DMS 273 (cell line): ENCODE data around the gene SLC12A7.

ENCODE experiments used
- DNase-seq: peaks from one replicate; lab custom pipeline; 2025; ENCODE audit not compliant: unreplicated experiment; lab: John Stamatoyannopoulos, UW

Gene SLC12A7

DNA sequence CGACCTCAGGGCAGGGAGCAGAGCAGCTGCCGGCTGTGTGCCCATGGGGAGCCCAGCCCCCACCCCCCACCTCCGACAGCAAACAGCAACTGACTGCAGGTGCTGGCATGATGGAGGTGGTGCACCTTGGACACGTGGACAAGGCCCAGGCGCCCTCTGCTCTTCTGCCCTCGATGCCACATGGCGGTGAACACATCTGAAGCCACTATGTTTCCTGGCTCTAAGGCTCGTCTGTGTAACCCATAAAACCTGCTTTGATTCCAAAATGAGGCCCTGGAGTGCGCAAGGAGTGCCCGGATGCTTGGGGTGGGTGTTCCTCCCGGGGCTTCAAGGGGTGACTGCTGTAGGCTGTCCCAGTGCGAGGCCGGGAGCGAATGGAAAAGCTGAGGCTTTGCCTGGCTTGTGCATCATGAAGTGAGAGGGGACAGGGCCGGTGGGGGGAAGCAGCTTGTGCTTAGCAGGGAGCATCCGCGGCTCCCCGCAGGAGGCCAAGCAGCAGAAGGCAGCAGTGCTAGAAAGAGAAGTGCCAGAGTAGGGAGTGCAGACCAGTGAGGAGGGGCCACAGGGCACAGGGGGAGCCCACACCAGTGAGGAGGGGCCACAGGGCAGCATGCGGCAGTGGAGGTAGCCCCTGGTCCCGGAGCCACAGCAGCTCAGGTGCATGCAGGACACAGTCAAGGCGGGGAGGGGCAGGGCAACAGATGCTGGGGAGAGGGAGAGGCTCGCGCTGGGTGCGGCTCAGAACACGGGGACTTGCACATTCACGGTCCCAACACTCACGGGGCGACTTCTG lies 73.2 kb downstream of the SLC12A7 start:
- DNase-seq = no peak

DNA sequence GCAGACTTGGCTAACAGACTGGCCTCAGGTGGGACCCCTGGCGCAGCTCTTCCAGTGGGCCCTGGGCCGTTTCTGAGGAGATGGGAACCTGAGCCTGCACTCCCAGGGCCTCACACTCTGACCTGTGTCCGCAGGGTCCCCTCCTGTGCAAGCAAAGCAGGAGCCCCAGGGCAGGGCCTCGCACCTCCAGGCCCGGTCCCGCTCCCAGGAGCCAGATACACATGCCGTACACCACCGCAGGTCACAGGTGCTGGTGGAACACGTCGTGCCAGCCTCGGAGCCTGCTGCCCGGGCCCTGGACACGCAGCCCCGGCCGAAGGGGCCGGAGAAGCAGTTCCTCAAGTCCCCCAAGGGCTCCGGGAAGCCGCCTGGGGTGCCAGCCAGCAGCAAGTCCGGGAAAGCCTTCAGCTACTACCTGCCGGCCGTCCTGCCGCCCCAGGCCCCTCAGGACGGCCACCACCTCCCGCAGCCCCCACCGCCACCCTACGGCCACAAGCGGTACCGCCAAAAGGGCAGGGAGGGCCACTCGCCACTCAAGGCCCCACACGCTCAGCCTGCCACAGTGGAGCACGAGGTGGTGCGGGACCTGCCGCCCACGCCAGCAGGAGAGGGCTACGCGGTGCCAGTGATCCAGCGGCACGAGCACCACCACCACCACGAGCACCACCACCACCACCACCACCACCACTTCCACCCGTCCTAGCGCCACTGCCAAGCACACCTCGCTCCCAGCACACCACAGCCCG lies 74.0 kb downstream of the SLC12A7 start:
- DNase-seq = no peak

DNA sequence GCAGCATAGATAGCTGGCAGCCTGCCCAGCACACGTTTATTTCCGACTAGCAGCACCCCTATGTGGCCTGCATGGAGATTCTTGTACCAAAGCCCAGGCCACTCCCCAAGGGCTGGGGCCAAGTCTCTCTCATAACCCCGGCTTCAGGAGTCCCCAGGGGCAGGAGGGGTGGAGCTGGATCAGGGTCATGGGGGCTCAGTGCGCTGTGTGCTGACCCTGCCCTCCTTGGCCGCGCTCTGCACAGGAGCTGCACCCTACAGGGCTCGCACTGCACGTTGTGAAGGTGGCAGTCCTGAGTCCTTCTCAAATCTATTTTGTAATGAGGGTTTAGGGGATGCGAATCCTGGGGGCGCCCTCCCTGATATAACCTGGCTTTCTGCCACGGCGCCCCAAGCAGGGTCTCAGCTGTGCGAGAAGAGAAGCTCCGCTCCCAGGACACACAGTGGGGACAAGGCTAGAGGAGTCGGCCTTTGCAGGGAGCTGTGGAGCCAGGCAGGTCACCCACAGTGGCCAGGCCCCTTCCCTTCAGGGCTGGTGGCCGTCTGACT lies 74.7 kb downstream of the SLC12A7 start:
- DNase-seq = peak; percentile 32

DNA sequence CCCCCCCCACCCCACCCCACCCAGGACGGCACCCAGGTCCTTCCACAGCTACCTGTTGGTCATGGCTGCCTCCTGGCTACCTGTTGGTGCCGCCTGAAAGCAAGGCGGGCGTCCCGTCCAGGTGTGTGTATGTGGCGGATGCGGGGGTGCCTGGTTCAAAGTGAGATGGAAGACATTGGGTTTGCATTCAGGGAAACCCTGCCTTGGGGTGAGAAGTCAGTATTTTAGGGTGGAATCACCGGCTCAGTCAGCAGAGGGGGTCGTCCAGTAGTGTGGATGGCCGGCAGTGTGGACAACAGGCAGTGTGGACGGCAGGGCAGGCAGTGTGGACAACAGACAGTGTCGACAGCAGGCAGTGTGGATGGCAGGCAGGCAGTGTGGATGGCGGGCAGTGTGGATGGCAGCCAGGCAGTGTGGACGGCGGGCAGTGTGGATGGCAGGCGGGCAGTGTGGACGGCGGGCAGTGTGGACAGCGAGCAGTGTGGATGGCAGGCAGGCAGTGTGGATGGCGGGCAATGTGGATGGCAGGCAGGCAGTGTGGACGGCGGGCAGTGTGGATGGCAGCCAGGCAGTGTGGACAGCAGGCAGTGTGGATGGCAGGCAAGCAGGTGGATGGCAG lies 75.2 kb downstream of the SLC12A7 start:
- no peak for DNase-seq

DNA sequence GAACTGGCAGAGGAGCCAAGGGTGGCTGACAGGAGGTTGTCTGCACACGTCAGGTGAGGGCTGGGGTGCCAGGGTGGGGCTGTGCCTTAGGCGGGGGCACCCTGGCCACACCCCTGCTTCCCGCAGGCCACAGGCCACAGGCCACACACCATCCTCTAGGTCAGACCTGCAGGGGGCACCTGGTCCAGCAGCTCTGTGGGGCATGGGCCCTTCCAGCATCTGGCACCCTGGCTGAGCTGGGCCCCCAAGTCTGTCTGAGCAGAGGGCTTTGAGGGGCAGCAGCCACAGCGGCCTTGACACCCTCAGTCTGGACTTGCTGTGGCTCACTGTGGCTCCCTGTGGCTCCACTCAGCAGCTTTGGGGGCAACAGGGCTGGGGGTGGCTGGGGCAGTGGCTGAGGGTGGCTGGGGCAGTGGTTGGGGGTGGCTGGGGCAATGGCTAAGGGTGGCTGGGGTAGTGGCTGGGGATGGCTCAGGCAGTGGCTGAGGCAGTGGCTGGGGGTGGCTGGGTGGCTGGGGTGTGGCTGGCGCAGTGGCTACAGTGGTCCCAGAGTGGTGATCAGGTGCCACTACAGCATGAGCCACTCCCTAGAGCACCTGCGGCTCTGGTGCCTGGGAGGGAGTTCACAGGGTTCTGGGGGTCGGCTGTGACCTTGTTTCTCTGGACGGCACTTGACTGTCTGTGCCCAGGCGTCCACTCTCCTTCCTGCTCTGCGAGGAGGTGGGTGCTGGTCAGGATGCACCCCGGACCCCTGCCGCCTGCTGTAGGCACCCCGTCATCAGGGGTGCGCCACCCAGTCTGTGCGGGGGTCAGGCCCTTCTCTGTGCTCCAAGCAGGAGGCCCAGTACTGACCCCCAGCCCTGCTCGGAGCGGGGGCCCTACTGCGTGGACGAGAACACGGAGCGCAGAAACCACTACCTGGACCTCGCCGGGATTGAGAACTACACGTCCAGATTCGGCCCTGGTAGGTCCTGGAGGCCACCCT lies 76.2 kb downstream of the SLC12A7 start:
- no peak for DNase-seq

DNA sequence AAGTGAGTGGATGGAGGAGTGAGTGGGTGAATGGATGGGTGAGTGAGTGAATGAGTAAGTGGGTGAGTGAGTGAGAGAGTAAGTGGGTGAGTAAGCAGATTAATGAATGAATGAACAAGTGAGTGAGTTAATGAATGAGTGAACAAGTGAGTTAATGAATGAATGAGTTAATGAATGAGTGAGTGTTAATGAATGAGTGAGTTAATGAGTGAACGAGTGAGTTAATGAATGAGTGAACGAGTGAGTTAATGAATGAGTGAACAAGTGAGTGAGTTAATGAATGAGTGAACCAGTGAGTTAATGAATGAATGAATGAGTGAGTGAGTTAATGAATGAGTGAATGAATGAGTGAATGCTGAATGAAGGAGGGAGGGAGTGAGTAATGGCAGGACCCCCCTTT lies 76.9 kb downstream of the SLC12A7 start:
- DNase-seq = no peak

DNA sequence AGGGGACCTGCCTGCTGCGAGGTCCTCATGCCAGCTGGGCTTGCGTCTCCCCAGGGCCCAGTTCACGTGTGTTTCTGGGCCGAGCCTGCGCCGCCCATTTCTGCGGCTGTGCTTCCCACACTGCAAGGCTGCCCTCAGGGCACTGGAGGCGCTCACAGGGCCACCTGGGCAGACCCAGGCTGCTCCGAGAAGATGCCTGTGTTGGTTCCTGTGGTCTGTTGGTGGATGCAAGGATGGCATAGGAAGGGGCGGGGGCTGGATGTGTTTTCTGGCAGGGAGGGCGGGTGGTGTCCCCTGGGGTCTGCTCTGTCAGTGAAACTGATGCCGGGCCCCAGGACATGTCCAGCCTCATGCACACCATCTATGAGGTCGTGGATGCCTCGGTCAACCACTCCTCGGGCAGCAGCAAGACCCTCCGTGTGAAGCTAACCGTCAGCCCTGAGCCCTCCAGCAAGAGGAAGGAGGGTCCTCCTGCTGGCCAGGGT lies 77.4 kb downstream of the SLC12A7 start:
- no peak for DNase-seq

DNA sequence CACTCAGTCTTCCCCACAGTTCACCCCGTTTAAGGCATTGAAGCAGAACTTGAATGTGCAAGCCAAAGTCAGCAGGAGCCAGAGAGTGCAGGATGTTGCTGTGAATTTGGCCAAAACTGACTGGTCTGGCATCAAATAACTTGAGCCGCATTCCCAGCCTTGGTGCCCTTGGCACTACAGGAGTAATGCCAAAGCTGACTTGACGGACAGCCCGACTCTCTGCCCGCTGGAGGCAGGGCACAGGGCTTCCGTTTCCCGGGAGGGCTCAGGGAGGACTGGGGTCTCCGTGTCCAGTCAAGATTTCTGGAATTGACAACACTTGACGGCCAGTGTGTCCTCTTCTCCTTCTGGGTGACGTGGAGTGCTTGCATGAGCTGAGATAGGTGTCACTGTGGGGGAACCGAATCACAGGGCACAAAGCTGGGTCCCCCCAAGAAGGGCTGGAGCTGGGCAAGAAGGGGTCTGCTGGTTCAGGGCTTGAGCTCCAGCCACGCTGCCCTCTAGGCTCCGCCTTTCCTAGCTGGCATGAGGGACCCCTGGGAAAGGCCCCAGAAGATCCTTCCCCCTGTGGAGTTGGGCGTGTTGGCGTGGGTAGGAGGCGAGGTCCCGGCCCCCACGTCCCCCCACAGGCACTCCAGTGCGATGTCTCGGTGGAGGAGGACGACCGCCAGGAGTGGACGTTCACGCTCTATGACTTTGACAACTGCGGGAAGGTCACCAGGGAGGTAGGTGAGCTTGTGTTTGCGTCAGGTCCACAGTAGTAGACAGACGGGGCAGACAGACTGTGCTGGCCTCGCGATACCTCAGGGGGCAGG lies 78.0 kb downstream of the SLC12A7 start:
- DNase-seq = no peak

DNA sequence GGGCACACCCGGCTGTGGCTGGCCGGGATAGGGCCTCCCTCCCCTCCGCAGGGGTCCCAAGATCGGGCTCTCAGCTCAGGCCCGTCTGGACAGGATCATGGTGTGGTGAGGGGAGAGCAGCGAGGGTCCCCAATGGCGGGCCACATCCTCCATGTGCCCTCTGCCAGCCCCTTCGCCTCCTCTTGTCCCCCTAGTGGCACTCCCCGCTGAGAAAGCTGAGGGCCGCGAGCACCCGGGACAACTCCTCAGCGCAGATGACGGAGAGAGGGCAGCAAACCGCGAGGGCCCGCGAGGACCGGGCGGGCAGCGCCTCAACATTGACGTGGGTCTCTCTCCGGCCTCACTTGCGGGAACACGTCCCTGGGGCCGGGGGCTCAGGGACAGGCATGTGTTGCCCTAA lies 78.7 kb downstream of the SLC12A7 start:
- no peak for DNase-seq

DNA sequence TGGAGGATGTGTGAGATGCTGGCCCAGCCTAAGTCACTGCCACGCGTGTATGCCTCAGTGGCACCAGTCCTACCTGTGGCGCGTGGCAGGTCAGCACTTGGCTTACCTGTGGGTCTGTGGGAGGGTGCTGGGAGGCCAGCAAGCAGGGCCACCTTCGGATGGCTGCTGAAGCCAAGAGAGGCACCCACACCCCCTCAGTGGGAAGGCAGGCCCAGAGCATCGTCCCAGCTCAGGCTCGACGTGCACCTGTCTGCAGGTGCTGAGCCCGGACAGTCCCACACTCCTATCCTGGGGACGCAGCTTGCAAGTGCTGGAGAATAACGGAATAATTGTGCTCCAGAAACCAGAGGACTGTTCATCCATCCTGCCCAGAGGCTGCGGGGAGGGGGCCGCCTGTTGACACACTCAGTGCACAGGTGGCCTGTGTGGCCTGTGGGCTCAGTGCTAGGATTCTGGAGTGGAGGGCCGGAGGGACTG lies 79.3 kb downstream of the SLC12A7 start:
- DNase-seq = no peak

DNA sequence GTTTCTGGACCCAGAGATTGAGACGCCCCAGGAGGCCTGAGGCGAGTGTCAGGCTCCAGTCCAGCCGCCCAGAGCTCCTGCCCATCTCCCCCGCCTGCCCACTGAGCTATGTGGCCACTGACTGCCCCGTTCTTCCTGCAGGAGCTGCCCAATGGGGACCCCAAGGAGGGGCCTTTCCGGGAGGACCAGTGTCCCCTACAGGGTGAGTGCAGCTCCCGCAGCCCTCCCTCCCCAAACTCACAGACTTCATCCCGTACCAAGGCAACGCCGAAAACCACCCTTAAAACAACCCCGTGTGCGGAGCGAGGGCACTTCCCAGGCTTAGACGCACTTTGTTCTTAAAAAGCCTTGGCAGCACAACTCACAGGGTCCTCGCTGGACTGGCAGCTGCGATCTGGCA lies 79.9 kb downstream of the SLC12A7 start:
- DNase-seq = no peak

DNA sequence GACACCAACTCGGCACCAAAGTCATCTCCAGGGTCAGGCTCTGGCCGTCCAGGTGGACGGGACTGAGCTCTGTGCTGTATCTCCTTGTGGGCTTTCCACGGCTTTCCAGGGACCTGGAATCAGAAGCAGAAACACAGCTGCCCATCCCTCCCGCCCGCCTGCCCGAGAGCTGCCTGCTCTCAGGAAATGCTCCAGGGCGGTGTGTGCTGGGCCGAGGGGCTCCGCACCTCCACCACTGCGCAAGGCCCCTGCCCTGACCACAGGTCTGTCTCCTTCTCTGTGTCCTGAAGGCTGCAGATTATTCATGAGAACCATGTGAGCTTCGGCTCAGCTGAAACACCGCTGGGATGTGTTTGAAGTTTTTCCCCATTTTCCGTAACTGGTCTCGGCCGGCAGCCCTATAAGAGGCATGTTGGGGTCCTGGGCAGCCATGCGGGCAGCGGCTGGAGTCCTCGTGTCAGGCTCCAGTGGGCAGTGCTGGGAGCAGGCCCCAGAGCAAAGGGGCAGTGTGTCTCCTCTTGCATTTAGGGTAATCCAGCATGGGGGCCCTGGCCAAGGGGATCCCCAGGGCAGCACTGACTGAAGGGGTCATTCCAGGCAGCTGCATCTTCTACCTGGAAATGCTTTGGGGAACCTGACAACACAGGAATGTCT lies 80.4 kb downstream of the SLC12A7 start:
- no peak for DNase-seq

DNA sequence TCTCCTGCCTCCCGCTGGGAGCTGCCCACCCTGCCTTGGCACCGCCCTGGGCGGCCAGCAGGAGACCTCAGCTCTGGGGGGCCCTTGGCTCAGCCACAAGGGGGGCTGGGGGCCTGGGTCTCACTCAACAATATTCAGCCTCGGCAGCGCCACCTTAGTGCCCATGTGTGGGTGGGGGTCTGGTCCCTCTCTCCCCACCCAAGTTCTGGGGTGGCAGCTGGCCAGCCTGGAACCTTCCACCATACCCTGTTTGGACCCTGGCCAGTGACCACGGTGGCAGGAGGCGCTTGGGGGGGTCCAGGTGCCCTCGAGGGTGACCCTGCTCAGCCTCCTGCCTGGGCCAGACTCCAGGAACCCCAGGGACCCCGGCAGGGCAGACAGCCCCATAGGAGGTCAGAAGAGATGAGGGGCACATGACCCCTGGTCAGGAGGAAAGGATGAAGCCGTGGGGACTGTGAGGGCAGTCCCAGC lies 81.0 kb downstream of the SLC12A7 start:
- no peak for DNase-seq

DNA sequence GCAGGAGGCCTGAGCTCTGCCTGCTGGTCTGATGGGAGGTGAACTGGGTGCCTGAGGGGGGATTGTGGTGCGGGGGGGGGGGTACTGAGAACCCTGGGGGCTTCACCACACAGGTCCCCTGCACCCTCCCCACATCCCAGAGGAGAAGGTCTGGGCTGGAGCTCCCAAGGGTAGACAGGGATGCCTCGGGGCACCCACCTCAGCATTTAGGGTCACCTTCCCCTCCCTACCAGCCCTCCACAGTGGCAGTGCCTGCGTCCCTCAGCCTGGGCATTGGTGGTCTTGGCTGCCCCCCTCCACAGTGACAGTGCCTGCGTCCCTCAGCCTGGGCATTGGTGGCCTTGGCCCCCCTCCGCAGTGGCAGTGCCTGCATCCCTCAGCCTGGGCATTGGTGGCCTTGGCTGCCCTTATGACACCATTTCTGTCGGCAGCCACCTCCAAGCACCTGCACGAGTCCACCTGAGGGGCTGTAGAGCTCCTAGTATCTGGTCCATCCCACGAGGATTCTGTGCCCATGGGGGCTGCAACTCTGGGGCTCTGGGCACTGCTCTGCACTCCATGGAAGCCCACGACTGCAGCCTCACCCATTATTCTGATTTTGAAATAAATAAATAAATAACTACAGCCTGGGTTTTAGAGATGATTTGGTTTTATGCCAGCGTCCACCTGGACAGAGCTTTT lies 81.8 kb downstream of the SLC12A7 start:
- no peak for DNase-seq

DNA sequence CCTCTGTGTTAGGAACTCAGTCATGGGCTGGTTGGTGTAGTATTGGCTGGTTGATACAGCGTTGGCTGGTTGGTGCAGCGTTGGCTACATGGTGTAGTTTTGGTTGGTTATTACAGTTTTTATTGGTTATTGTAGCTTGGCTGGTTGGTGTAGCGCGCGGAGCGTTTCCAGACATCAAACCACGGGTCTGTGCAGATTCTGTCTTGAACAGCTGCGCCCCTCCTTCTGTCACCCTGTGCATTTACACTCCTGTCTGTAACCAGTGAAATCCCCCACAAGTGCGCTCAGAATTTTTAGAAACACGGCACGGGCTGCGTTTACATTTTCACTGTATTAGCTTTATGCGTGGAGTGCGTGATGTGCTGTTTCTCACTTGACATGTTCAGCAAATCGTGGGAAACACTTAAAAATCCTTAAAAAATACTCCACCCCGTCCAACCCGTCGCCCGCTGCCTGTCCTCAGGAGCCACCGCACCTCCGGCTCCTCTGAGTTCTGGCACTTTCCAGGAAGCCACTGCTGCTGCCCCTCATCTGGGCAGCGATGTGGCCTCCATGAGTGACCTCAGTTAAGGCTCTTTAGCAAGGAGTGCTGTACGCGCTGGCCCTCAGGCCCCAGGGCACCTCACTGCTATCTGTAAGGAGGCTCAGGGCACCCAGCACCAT lies 82.5 kb downstream of the SLC12A7 start:
- no peak for DNase-seq

DNA sequence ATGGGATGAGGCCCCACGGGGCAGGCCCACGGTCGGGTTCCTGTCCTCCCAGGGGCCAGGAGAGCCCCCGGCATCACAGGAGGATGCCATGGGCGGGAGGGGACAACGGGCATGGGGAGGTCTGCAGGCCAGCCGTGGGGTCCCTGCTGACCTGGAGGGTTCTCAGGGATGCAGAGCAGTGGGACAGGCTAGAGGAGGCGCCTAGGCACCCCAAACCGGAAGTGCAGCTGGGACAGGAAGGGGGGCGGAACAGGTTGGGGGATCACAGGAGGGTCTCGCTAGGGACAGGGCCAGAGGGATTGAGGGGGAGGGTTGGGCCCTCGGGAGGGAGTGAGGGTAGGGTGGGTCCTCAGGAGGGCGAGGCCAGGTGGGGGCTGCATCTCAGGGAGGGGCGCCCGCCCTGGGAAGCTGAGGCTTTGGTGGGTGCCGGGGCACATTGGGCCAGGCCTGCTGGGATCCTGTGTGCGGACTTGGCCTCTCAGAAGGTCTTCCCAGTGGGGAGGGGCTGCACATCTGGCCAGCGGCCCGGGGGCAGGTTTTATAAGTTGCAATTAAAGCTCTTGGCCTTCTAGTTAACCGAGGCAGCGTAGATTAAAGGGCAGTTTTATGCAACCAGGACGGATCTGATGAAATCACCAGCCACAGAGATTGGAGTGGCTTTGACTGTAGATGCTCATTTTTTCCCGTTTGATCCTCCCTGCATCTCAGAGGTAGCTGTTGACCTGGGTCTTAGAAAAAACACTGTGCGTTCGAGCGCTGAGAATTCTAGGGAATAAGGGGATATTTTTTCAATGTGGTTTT lies 83.2 kb downstream of the SLC12A7 start:
- DNase-seq = no peak
